ENCODE results near the gene FN1.

- TF ChIP-seq CTCF (IDR thresholded peaks at IDR 0.05) (no peak), ZBTB33 (IDR thresholded peaks at IDR 0.05; ENCODE audit: borderline replicate concordance, low read depth) (no peak), MXI1 (IDR thresholded peaks at IDR 0.05; ENCODE audit: low read depth, low read length) (no peak), SMC3 (IDR thresholded peaks at IDR 0.05; ENCODE audit: low read depth, low read length) (no peak), TAF1 (IDR thresholded peaks at IDR 0.05; ENCODE audit: borderline replicate concordance, low read depth, low read length) (no peak), REST (IDR thresholded peaks at IDR 0.05; ENCODE audit: low read depth, low read length) (no peak), RAD21 (IDR thresholded peaks at IDR 0.05; ENCODE audit: low read length) (no peak), ELF1 (IDR thresholded peaks at IDR 0.05) (no peak)
These were observed 31.4 kb downstream of the FN1 start for GRCh38 chr2:215404348-215405012.

Data from SK-N-SH (cell line).